GM12878 (cell line): ENCODE data around the gene ITGA1.

Source experiments
- JUND ChIP-seq: IDR thresholded peaks from 2 replicates; pipeline ENCODE4 v1.6.1; 2012; ENCODE audit warnings: low read depth, mild to moderate bottlenecking, low read length, improper control_type of control experiment, moderate library complexity
- POLR2A ChIP-seq: IDR thresholded peaks from 2 replicates; pipeline ENCODE4 v1.6.1; 2011; ENCODE audit warnings: low read depth, mild to moderate bottlenecking, low read length
- RAD51 ChIP-seq: fragments of 450-650 bp; IDR thresholded peaks from 2 replicates; pipeline ENCODE4 v1.6.1; 2016; ENCODE audit warnings: moderate library complexity, mild to moderate bottlenecking, inconsistent platforms
- SREBF2 ChIP-seq: IDR thresholded peaks from 2 replicates; pipeline ENCODE4 v1.6.1; 2012; ENCODE audit warnings: mild to moderate bottlenecking, low read length
- TF ChIP-seq, protein P1 (sequence below), 3 experiments: IDR thresholded peaks in 2 of 3; conservative IDR thresholded peaks in 1 of 3; 2 replicates each; pipeline ENCODE4 v1.5.1; 2011; ENCODE audit warnings: low read depth in 3 of 3, low read length in 3 of 3, mild to moderate bottlenecking in 3 of 3, control low read depth in 2 of 3, moderate library complexity in 2 of 3, inconsistent platforms in 1 of 3, mixed read lengths in 1 of 3; ENCODE audit not compliant: control insufficient read depth in 2 of 3, insufficient read depth in 1 of 3; ENCODE audit errors: extremely low read depth in 1 of 3

- TF ChIP-seq, protein P1, sequence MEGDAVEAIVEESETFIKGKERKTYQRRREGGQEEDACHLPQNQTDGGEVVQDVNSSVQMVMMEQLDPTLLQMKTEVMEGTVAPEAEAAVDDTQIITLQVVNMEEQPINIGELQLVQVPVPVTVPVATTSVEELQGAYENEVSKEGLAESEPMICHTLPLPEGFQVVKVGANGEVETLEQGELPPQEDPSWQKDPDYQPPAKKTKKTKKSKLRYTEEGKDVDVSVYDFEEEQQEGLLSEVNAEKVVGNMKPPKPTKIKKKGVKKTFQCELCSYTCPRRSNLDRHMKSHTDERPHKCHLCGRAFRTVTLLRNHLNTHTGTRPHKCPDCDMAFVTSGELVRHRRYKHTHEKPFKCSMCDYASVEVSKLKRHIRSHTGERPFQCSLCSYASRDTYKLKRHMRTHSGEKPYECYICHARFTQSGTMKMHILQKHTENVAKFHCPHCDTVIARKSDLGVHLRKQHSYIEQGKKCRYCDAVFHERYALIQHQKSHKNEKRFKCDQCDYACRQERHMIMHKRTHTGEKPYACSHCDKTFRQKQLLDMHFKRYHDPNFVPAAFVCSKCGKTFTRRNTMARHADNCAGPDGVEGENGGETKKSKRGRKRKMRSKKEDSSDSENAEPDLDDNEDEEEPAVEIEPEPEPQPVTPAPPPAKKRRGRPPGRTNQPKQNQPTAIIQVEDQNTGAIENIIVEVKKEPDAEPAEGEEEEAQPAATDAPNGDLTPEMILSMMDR (IDR thresholded peaks at IDR 0.05 in 2 of 3, conservative IDR thresholded peaks at IDR 0.05 in 1 of 3; ENCODE audit: control insufficient read depth in 2 of 3, extremely low read depth in 1 of 3, insufficient read depth in 1 of 3, low read depth in 3 of 3, low read length in 3 of 3): no peak
- no peak for TF ChIP-seq RAD51
- TF ChIP-seq POLR2A: no peak
- no peak for TF ChIP-seq JUND
- no peak for TF ChIP-seq SREBF2
Measured at GRCh38 chr5:52838326-52839015, 50.8 kb downstream of the ITGA1 start.
